Cardiac muscle cell (in vitro differentiated cells and primary cell): ENCODE measurements around the gene HHAT. TPM values are rescaled to one million over a fixed set of nuclear protein-coding genes. Genes with fewer than 3 reads are reported as not detected.

Experiments used
- DNase-seq, 2 donors: peaks; one replicate each; pipeline versions ENCODE4 v3.0.0 to v3.0.0-alpha.2; 2010 to 2017; ENCODE audit warnings: low read depth in 1 of 2, low spot score in 1 of 2
- H3K27ac ChIP-seq: fragments of 200-600 bp; sonication (generic); 2 replicates; pipeline ENCODE4 v1.5.1; 2016
- H3K27me3 ChIP-seq: fragments of 200-600 bp; sonication (generic); 2 replicates; pipeline ENCODE4 v1.6.0; 2016; ENCODE audit warnings: control low read depth
- H3K36me3 ChIP-seq: fragments of 200-600 bp; sonication (generic); 2 replicates; pipeline ENCODE4 v1.5.1; 2016; ENCODE audit warnings: control low read depth
- H3K4me1 ChIP-seq: fragments of 200-600 bp; sonication (generic); 2 replicates; pipeline ENCODE4 v1.8.1; 2017; ENCODE audit warnings: low read depth, mild to moderate bottlenecking, mixed run types
- H3K4me3 ChIP-seq: fragments of 200-600 bp; sonication (generic); 2 replicates; pipeline ENCODE4 v1.5.1; 2016; ENCODE audit warnings: mild to moderate bottlenecking
- H3K9me3 ChIP-seq: fragments of 200-600 bp; sonication (generic); 2 replicates; pipeline ENCODE4 v1.5.1; 2017; ENCODE audit warnings: low read depth, mild to moderate bottlenecking, control low read depth
- polyA plus RNA-seq: library from polyadenylated mRNA; unstranded; fragments of >200 nt; fragmentation: Nextera tagmentation; extraction: Ambion mirVana; gene quantifications from 2 replicates; pipeline ENCODE4 v1.2.1, GENCODE V29; 2016
- total RNA-seq: library from RNA; depleted of rRNA; stranded (reverse); fragments of >200 nt; gene quantifications from 2 replicates; pipeline ENCODE4 v1.2.3, GENCODE V29; 2016
- TF ChIP-seq, protein P1 (sequence below): IDR thresholded peaks from 2 replicates; pipeline ENCODE4 v1.5.1; 2012; ENCODE audit warnings: low read depth, mild to moderate bottlenecking, low read length

Gene HHAT
- total and polyA plus RNA-seq, 2 experiments from 2014 or later, result 3.6 to 8.4 TPM

GRCh38 chr1:210570116-210570515 is 241.4 kb downstream of the HHAT start:
- Histone ChIP-seq H3K36me3 (no peaks in the 10 kb centered on the region), H3K27ac (no peak overlapping the region), H3K27me3 (no peaks in the 10 kb centered on the region), H3K9me3 (no peaks in the 10 kb centered on the region), H3K4me3 (no peak overlapping the region), H3K4me1 (no peaks in the 10 kb centered on the region)
- TF ChIP-seq, protein P1, sequence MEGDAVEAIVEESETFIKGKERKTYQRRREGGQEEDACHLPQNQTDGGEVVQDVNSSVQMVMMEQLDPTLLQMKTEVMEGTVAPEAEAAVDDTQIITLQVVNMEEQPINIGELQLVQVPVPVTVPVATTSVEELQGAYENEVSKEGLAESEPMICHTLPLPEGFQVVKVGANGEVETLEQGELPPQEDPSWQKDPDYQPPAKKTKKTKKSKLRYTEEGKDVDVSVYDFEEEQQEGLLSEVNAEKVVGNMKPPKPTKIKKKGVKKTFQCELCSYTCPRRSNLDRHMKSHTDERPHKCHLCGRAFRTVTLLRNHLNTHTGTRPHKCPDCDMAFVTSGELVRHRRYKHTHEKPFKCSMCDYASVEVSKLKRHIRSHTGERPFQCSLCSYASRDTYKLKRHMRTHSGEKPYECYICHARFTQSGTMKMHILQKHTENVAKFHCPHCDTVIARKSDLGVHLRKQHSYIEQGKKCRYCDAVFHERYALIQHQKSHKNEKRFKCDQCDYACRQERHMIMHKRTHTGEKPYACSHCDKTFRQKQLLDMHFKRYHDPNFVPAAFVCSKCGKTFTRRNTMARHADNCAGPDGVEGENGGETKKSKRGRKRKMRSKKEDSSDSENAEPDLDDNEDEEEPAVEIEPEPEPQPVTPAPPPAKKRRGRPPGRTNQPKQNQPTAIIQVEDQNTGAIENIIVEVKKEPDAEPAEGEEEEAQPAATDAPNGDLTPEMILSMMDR, result no peak
- no peak for DNase-seq

- Histone ChIP-seq H3K27ac (no peak overlapping the region), H3K27me3 (no peaks in the 10 kb centered on the region), H3K9me3 (no peaks in the 10 kb centered on the region), H3K4me3 (no peak overlapping the region), H3K36me3 (no peaks in the 10 kb centered on the region), H3K4me1 (no peaks in the 10 kb centered on the region)
- no peak for DNase-seq
- TF ChIP-seq, protein P1, result no peak
Observed at GRCh38 chr1:210571356-210572284, 242.9 kb downstream of the HHAT start.

DNA sequence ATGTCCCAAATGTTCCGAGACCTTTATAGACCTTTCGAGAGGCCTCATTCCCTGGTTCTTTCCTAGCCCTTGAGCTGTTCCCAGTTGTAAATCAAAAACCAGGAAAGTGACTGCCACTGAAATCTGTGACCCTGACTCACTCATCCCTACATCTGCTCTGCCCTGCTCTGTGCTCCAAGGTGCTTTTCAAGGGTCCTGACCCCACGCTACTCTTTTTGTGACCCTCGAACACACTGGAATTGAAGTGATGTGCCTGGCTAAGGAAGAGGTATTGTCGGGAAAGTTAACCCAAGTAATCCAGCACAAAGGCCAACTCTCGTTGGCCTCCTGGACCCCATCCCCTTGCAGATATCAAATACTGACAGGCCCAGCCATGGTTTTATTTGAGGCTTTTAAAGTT is 244.4 kb downstream of the HHAT start:
- no peaks in the 10 kb centered on the region for H3K9me3 ChIP-seq
- TF ChIP-seq, protein P1, result no peak
- H3K4me3 ChIP-seq, result no peak overlapping the region
- H3K36me3 ChIP-seq, result no peaks in the 10 kb centered on the region
- DNase-seq, result no peak
- no peaks in the 10 kb centered on the region for H3K27me3 ChIP-seq
- H3K4me1 ChIP-seq, result no peaks in the 10 kb centered on the region
- no peak overlapping the region for H3K27ac ChIP-seq

- DNase-seq, result peak in 1 of 2 donors; percentile 40
- TF ChIP-seq, protein P1, result no peak
- Histone ChIP-seq H3K36me3 (no peaks in the 10 kb centered on the region), H3K27me3 (no peaks in the 10 kb centered on the region), H3K27ac (peak overlapping the region; percentile 31), H3K4me3 (no peak overlapping the region), H3K9me3 (no peaks in the 10 kb centered on the region), H3K4me1 (peaks cover 19% of the 10 kb centered on the region)
Observed at GRCh38 chr1:210582205-210582970, 253.7 kb downstream of the HHAT start.

GRCh38 chr1:210584439-210585113 is 255.9 kb downstream of the HHAT start:
- Histone ChIP-seq H3K27me3 (no peaks in the 10 kb centered on the region), H3K4me1 (peaks cover 16% of the 10 kb centered on the region), H3K4me3 (no peak overlapping the region), H3K9me3 (no peaks in the 10 kb centered on the region), H3K27ac (no peak overlapping the region), H3K36me3 (no peaks in the 10 kb centered on the region)
- DNase-seq, result peak; percentile 78 to 91
- TF ChIP-seq, protein P1, result peak; percentile 74
